NCI-H2227 (cell line): ENCODE data around the gene BTBD10.

Source experiments
- DNase-seq: peaks from one replicate; lab custom pipeline; 2025; ENCODE audit not compliant: unreplicated experiment; lab: John Stamatoyannopoulos, UW

BTBD10 gene

DNA sequence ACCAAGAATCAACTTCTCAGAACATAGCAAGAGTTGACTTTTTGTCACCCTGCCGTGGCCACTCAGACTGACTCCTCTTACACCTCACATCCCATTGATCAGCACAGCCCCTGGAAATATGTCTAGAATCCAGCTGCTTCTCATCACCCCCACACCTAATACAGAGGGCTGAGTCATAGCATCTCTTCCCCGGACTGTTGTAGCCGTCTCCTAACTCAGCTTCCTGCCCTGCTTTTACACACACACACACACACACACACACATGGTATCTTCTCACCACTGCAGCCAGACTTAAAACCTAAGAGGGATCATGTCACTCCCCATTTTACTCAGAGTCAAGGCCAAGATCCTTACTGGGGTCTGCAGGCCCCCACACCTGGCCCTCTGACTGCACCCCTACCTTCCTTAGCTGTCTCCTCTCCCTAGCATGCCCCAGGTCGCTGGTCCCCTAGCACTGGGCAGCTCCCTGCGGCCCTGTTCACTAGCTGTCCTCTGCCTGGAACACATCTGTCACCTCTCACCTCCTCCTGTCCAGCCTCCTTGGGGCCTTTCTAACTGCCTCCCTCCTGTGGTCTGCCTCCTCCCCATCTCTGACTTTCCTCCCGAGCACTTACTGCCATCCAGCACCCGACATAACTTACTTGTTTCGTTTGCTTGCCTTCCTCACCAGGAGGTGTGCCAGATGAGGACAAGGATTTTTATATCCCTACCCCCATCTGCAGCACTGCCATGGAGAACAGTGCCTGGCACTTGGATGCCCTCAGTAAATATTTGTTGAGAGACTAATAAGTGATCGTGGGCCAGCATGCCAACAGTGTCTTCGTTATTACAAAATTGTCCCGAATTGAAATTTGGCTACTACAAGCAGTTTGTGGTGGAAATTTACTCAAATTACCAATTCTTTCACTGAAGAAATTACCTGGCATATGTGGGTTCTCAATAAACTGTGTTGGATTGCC, 123.5 kb downstream of the BTBD10 start:
- no peak for DNase-seq

DNA sequence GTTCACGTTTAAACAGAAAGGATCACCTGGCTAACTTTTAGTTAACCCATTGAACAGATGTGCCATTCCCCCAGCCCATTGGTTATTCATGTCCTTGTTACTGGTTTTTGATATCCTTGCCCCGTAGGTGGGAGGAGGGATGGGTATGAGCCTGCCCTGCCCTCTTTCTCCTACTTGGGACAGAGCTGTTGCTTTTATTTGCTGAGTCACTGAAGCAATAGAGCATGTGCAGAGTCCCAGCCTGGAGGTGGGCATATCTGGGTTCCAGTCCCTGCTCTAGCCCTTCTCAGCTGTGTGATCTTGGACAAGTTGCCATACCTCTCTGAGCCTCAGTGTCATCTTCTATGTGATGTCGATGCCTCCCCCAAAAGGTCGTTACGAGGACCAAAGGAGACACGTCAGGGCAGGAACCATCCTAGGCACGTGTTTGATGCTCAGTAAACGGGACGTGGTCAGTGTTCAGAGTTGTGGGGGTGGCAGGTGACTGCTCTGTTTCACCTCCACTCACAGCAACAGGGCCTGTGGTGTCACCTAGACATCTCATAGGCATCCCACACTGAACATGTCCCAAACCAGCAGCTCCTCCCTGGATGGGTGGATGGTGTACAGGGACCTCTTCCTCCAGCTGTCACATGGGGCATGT, 124.5 kb downstream of the BTBD10 start:
- no peak for DNase-seq

DNA sequence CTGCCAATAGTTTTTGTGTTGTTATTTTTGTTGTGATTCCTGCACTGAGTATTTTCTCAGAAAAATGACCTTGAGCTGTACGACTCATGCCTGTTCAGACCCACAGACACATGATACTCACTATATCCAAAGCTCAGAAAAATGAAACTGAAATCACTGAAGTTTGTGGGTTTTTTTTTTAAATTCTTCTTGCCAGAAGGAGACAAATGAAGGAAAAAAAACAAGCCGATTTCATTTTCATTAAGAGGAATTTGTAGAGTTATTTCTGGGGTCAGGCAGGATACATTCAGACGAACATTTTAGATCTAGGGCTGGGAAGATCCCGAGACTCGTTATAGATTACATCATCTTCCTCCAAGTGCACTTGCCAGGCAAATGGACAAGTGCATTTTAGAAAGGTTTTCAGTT, 125.0 kb downstream of the BTBD10 start:
- DNase-seq: no peak
